ENCODE data around the gene AKAP13. TPM values are rescaled to one million over a fixed set of nuclear protein-coding genes. Genes with fewer than 3 reads are reported as not detected.

The AKAP13 gene
- total and polyA plus RNA-seq, 2 of the 13 experiments (the other 11 are each of a cell fraction or from before 2014, with no cell fraction given): 6.7 to 27.1 TPM

GRCh38 chr15:85768595-85769168, 388.3 kb downstream of the AKAP13 start:
- Histone ChIP-seq H3K9me3 (ENCODE audit: low read length) (no peaks in the 10 kb centered on the region), H4K20me1 (ENCODE audit: insufficient read depth, low read length) (no peaks in the 10 kb centered on the region), H3K4me3 (replicated peaks in 1 of 3; ENCODE audit: insufficient read depth in 1 of 3, low read depth in 2 of 3, low read length in 3 of 3) (no peak overlapping the region), H3K9ac (ENCODE audit: insufficient read depth, low read depth, low read length) (no peak overlapping the region), H3K79me2 (ENCODE audit: insufficient read depth, low read length) (peaks cover 17% of the 10 kb centered on the region), H3K27ac (ENCODE audit: extremely low read length, insufficient read depth, low read length) (no peak overlapping the region), H3K4me1 (ENCODE audit: insufficient read depth, low read length) (peaks cover 38% of the 10 kb centered on the region), H2AFZ (ENCODE audit: low read length) (no peak overlapping the region), H3K36me3 (replicated peaks in 1 of 2; ENCODE audit: control insufficient read depth in 1 of 2, insufficient read depth in 2 of 2, low read length in 2 of 2) (peaks cover 4 to 6% of the 10 kb centered on the region in 2 experiments; a peak in 4 of 5 replicates), H3K27me3 (ENCODE audit: control insufficient read depth in 1 of 2, insufficient read depth in 2 of 2, low read length in 2 of 2) (no peaks in the 10 kb centered on the region), H3K4me2 (ENCODE audit: low read depth, low read length) (no peak overlapping the region)
- FAIRE-seq (no peak), DNase-seq (ENCODE audit: low spot score) (no peak), ATAC-seq (no peak)
- WGBS (ENCODE audit: low lambda C conversion rate): 100% methylated on average over 12 of the region's 32 CpGs
- in situ Hi-C loops (cut with HindIII; ENCODE audit: extremely low pct_ligation_motif_present, low pct_unique_long_range_greater_than_20kb): no loop called here
- TF ChIP-seq ZC3H4 (CRISPR knock-in tag; IDR thresholded peaks at IDR 0.05; ENCODE audit: borderline replicate concordance) (no peak), TFDP1 (CRISPR knock-in tag; IDR thresholded peaks at IDR 0.05; ENCODE audit: borderline replicate concordance) (no peak), ZNF10 (CRISPR knock-in tag; IDR thresholded peaks at IDR 0.05; ENCODE audit: borderline replicate concordance, low read depth) (no peak), ZNF710 (CRISPR knock-in tag; IDR thresholded peaks at IDR 0.05; ENCODE audit: borderline replicate concordance) (no peak), MLX (CRISPR knock-in tag; IDR thresholded peaks at IDR 0.05) (no peak), MED13 (CRISPR knock-in tag; IDR thresholded peaks at IDR 0.05) (no peak), ISL2 (CRISPR knock-in tag; IDR thresholded peaks at IDR 0.05) (no peak), ZNF354B (CRISPR knock-in tag; IDR thresholded peaks at IDR 0.05) (no peak)
- intact Hi-C loops (cut with micrococcal nuclease; ENCODE audit: unreplicated experiment): no loop called here
- ChIA-PET CTCF (ENCODE audit: low intra/inter-chr PET ratio, low total read pairs) (no interaction called here), POLR2A (no interaction called here)
- no TSS peak for BruUV-seq (replicated peaks)
